Measurements from ENCODE around the gene TGIF1.

The TGIF1 gene

GRCh38 chr18:3426074-3426473 lies 23.9 kb upstream of the TGIF1 start:
- no peak overlapping the region for H3K4me3 ChIP-seq (ENCODE audit: low read length)
- DNase-seq (ENCODE audit: low read depth, low spot score): no peak

DNA sequence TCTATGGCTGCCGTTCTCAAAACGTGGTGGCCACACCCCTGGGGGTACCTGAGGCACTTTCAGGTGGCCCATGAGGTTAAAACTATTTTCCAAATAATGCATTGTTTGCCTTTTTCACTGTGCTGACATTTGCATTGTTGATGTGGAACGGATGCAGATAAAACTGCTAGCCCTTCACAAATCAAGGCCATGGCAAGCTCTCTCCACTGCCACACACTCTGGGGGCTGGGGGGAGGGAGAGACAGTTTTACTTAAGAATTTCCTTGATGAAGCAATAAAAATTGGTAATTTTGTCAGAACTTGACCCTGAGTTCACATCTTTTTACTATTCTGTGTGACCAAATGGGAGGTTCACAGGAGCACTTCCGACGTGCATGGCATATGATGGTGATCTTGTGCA lies 22.0 kb upstream of the TGIF1 start:
- no peak for DNase-seq (ENCODE audit: low read depth, low spot score)
- H3K4me3 ChIP-seq (ENCODE audit: low read length): no peak overlapping the region

DNA sequence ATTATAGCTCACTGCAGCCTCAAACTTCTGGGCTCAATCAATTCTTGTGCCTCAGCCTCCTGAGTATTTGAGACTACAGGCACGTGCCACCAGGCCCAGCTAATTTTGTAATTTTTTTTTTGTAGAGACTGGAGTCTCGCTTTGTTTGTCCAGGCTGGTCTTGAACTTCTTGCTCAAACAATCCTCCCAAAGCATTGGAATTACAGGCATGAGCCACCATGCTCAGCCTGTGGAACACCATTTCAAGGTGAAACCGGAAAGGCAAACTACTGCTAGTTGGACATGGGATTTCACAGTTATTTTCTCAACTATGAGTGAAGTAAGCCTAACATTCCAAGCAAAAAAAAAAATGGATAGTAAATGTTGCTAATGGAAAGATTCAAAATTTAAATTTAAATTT lies 20.9 kb upstream of the TGIF1 start:
- DNase-seq (ENCODE audit: low read depth, low spot score): no peak
- no peak overlapping the region for H3K4me3 ChIP-seq (ENCODE audit: low read length)

DNA sequence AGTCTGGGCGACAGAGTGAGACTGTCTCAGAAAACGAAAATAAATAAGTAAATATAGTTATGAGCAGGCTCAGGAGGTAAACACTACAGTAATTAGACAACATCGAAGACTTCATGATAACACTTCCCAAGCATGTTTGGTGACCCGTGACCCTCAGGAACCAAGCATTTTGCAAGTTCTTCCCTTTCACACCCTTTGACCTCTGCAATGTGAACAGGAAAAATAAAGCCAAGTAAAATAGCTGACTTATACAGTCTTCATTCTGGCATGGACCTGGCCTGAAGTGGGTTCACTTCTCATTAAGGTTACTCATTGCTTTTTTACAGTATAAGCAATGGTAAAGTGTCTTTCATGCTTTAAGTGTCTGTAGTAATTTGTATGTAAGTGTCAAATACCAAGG lies 15.3 kb upstream of the TGIF1 start:
- no peak overlapping the region for H3K4me3 ChIP-seq (ENCODE audit: low read length)

GRCh38 chr18:3440341-3440740 lies 9.6 kb upstream of the TGIF1 start:
- no peak overlapping the region for H3K4me3 ChIP-seq (ENCODE audit: low read length)
- DNase-seq (ENCODE audit: low read depth, low spot score): no peak

More for the DNA sequence above, 15.3 kb upstream of the TGIF1 start:
- DNase-seq (ENCODE audit: low read depth, low spot score): no peak

- no peak for DNase-seq (ENCODE audit: low read depth, low spot score)
- H3K4me3 ChIP-seq (ENCODE audit: low read length): no peak overlapping the region
Measured at GRCh38 chr18:3441290-3441689, 8.7 kb upstream of the TGIF1 start.

DNA sequence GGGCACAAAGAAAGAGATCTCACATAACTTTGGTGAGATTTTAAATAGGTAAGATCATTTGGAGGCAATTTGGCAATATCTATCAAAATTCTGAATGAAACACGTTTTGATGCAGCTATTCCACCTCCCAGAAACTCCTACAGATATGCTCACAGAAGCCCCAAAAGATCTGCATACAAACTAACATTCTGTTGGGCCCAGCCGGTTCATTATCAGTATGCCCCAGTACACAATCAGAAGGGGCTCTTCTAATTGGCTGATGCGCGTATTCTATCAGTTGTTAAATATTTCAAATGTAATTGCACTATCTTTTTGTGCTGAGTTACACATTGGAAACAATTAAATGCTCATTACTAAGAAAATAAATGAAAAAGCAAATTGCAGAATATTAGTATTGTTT lies 7.1 kb upstream of the TGIF1 start:
- DNase-seq (ENCODE audit: low read depth, low spot score): no peak
- H3K4me3 ChIP-seq (ENCODE audit: low read length): no peak overlapping the region

DNA sequence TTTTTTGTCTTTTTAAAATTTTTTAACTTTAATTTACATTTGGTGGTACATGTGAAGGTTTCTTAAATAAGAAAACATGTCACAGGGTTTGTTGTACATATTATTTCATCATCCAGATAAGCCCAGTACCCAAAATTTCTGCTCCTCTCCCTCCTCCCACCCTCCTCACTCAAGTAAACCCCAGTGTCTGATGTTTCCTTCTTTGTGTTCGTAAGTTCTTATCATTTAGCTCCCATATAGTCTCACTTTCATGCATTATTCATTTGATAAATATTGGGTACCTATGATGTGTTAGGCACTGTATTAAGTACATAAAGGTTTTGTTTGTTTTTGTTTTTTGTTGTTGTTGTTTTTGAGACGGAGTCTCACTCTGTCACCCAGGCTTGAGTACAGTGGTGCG lies 5.7 kb upstream of the TGIF1 start:
- no peak for DNase-seq (ENCODE audit: low read depth, low spot score)
- no peak overlapping the region for H3K4me3 ChIP-seq (ENCODE audit: low read length)

DNA sequence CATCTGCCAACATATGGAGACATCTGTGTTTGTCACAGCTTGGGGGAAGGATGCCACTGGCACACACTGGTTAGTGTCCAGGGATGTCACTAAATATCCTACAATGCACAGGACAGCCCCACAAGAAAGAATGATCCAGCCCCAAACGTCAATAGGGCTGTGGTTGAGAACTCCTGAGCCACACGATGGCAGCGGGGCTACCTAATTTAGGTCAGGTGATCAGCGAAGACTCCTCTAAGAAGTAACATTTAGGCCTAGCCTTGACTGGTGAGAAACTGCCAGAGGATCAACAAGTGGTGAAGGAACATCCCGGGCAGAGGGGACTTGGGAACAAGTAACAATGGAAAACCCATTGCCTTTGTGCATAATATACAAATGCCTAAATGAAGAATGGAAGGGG lies 5.0 kb upstream of the TGIF1 start:
- no peak overlapping the region for H3K4me3 ChIP-seq (ENCODE audit: low read length)
- DNase-seq (ENCODE audit: low read depth, low spot score): no peak

DNA sequence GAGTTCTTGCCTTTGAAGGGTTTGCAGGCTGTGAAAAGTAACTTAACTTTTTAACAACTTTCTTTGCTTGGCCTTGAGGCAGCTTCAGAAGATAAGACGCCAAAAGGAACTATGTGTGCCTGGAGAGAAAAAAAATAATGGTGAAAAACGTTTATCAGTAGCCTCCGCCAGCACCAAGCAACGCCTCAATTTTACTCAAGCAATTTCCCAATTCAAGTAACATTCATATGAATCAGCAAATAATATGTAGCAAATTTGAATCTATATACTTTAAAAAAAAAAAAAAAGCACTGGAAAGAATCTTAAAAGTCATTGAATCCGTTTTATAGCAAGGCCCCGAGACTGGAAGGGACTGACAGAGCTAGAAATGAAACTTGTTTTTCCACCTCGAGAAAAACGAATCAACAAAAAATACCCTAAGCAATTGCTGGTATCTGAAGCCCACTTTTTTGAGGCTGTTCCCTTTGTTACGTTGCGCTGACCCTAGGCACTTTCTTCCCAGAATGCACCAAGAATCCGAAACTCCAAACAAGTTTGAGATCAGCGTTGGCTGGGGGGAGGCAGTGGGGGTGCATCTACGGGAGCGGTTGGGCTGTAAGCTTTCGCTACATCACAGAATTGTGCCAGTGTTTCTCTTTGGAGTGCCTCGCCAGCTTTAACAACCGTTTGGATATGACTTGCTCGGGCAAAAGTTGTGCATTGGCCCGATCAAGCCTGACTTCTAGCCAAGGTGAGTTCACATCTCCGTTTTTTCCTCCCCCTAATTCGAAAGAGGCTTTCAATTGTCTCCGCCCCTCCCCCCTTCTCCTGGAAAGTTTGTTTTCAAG lies 2.7 kb upstream of the TGIF1 start:
- H3K4me3 ChIP-seq (ENCODE audit: low read length): peak overlapping the region; percentile 74
- no peak for DNase-seq (ENCODE audit: low read depth, low spot score)

- peak overlapping the region; percentile 74 for H3K4me3 ChIP-seq (ENCODE audit: low read length)
- DNase-seq (ENCODE audit: low read depth, low spot score): peak; percentile 89
Measured at GRCh38 chr18:3447895-3448837, 1.8 kb upstream of the TGIF1 start.

DNA sequence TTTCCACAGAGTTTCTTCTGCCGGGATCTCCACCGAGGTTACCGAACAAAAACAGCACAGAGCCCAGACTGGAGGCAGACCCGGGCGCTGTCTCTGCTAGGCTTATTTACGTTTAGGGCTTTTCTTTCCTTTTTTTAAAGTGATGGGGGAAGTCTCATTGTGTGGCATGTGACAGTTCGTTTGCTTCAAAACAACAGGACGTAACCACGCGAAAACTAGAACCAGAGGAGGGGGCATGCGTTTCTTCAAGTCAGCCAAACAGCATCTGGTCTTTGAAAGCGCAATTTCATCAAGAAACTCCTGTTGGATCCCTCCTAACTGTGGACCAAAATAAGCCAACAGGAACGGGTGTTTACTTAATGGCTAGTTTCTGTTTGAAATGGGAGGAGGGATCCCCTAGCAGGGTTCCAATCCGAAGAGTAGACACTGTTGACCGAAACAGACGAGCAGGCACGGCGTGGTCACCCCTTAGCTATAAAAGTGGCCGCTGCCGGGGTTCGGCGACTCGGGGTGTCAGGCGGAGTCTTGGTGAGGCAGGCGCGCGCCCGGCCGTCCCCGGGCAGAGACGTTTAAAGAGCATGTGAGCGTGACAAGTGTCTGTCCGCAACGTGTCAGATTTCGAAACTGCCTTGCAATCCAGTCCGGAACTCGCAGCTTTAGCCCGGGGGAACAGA lies 997 bp upstream of the TGIF1 start:
- peak; percentile 54 for DNase-seq (ENCODE audit: low read depth, low spot score)
- H3K4me3 ChIP-seq (ENCODE audit: low read length): peak overlapping the region; percentile 74

- peak; percentile 51 for DNase-seq (ENCODE audit: low read depth, low spot score)
- H3K4me3 ChIP-seq (ENCODE audit: low read length): peak overlapping the region; percentile 74
Measured at GRCh38 chr18:3449512-3450011, 410 bp upstream of the TGIF1 start.

DNA sequence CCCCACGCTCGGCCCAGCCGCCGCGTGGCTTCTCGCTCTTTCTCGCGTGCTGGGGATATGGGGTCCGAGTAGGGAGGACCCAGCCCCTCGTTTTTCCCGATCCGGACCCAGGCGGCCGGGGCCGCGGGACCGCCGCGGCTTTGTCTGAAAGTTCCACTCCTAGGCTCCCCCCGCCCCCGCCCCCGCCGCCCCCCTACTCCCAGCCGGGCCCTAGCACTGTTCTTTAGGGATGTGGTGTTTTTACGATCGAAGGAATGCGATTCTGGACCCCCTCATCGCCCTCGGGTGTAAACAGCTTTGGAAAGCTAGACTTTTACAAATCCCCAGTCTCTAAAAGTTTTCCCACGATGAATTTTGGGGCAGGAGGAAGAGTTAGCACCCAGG lies 819 bp downstream of the TGIF1 start:
- no peak for DNase-seq (ENCODE audit: low read depth, low spot score)
- H3K4me3 ChIP-seq (ENCODE audit: low read length): peak overlapping the region; percentile 74

DNA sequence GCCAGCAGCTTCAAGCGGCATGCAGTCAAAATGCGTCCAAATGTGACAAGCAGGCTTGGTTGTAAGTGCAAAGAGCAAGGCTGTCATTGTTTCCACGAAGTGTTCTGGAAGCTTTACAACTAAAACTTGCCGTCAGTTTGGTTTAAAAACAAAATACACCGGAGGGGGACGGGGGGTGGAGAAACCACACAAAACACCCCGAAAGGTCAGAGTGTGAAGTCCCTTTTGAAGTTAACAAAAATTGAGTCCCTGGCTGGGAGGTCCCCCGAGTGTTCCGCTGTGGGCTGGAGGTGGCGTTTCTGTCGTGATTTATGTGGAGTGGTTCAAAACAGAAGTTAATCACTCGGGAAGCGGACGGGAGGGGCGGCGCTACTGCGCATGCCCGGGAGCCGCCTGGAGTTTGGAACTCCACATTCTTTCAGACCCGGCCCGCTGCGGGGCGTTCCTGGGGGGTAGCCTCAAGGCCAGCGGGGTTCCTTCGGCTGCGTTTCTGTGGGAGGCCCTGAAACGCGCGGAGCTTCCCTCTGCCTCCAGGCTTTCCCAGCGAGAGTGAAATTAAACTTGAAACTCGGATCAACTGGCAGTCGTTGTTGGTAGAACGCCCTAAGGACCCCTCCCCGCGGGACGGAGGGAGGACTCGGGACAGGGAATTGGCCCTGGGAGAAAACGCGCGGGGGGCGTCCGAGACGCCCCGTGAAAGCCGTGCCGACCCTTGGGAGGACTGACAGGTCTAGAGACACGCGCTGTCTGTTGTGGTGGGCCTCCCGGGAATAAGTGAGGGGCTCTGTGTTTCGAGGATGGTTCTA lies 1.4 kb downstream of the TGIF1 start:
- peak overlapping the region; percentile 74 for H3K4me3 ChIP-seq (ENCODE audit: low read length)
- DNase-seq (ENCODE audit: low read depth, low spot score): peak; percentile 68

DNA sequence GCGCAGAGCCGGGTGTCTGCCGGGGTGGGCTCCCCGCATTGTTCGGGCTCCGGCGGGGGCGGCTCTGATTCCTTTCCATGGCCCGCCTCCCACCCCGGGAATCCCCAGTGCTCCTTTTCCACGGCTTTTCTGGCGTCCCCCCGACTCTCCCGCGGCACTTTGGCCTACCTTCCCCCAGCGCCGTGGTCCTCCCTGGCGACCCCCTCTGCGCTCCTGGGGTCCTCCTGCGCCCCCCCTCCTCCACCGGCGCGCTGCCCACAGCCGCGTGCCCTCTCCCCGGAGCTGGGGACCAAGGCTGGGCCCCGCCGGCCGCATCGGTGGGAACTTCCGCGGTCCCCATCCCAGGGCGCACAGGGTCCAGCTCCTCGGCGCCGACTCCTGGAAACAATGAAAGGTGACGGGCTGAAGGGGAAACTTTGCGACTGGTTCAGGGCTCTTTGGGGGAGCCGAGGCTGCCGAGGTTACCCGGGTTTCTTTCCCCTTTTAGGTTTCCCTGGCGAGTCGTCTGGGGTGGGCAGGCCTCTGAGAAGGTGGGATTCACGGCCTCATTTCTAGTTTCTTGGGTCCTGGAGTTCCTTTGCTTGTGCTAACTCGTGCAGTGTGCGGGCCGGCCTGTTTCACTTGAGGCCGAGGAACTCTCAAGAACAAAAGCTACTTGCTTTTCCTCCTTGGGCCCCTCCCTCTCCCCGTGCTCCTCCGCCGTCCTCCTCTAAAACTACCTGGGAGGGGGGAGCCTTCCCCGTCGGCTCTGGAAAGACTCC lies 2.2 kb downstream of the TGIF1 start:
- no peak for DNase-seq (ENCODE audit: low read depth, low spot score)
- peak overlapping the region; percentile 74 for H3K4me3 ChIP-seq (ENCODE audit: low read length)

DNA sequence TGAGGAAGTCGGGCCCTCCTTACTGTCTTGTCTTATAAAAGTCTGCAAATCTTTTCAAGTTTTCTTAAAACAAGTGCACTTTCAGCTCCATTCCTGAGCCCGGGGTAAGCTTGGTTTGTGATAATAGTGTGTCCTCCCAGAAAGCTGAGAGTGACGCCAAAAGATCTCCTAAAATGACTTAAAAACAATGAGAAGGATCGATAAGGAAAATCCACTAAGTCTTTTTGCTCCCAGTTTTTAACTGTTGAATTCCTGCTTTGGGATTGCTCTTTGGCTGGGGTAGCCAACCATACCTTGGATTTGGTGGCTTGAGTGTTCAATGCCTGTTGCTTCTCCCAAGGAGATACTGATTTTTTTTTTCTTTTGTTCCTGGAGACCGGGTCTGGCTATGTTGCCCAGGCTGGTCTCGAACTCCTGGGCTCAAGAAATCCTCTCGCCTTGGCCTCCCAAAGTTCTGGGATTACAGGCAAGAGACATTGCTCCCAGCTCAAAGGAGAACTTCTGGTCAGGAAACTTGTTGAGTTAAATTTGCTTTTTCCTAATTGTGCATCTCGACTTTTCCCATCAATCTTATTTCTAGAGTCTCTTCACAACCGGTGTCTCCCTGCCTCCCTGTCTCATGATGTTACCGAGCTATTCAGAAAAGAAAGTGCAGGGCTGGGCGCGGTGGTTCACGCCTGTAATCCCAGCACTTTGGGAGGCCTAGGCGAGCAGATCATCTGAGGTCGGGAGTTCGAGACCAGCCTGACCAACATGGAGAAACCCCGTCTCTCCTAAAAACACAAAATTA lies 3.0 kb downstream of the TGIF1 start:
- DNase-seq (ENCODE audit: low read depth, low spot score): no peak
- H3K4me3 ChIP-seq (ENCODE audit: low read length): no peak overlapping the region

Data from Jurkat, Clone E6-1 (cell line).